Astrocyte (in vitro differentiated cells and primary cell): Measurements from ENCODE around the gene WSCD2. TPM values are rescaled to one million over a fixed set of nuclear protein-coding genes. Genes with fewer than 3 reads are reported as not detected.

Source experiments
- DNase-seq: peaks from one replicate; pipeline ENCODE4 v3.0.0-alpha.2; 2010; ENCODE audit warnings: low read depth
- FAIRE-seq: peaks from 2 replicates; lab custom pipeline; 2011; peaks lifted over from hg19 to GRCh38; lab: Jason Lieb, UNC
- H2AFZ ChIP-seq: 2 replicates; pipeline ENCODE4 v1.6.0; 2012; ENCODE audit warnings: low read depth, low read length, inconsistent platforms
- H3K27ac ChIP-seq: 2 replicates; pipeline ENCODE4 v1.5.1; 2011; ENCODE audit warnings: low read depth, low read length, inconsistent platforms
- H3K27me3 ChIP-seq: 2 replicates; pipeline ENCODE4 v1.6.0; 2011; ENCODE audit warnings: low read length, inconsistent platforms; ENCODE audit not compliant: insufficient read depth
- H3K36me3 ChIP-seq: 2 replicates; pipeline ENCODE4 v1.5.1; 2011; ENCODE audit warnings: low read length, inconsistent platforms; ENCODE audit not compliant: insufficient read depth
- H3K4me1 ChIP-seq: 2 replicates; pipeline ENCODE4 v1.5.1; 2011; ENCODE audit warnings: low read length, inconsistent platforms; ENCODE audit not compliant: insufficient read depth
- H3K4me2 ChIP-seq: 2 replicates; pipeline ENCODE4 v1.6.0; 2012; ENCODE audit warnings: low read length, inconsistent platforms
- H3K4me3 ChIP-seq: 2 replicates; pipeline ENCODE4 v1.5.1; 2011; ENCODE audit warnings: low read depth, mild to moderate bottlenecking, low read length, inconsistent platforms; ENCODE audit not compliant: insufficient read depth
- H3K79me2 ChIP-seq: 2 replicates; pipeline ENCODE4 v1.6.0; 2012; ENCODE audit warnings: mild to moderate bottlenecking, low read length, inconsistent platforms; ENCODE audit not compliant: insufficient read depth
- H3K9ac ChIP-seq: 2 replicates; pipeline ENCODE4 v1.6.0; 2012; ENCODE audit warnings: mild to moderate bottlenecking, low read length, inconsistent platforms
- H3K9me3 ChIP-seq: 2 replicates; pipeline ENCODE4 v1.5.1; 2012; ENCODE audit warnings: low read depth, mild to moderate bottlenecking, low read length, inconsistent platforms; ENCODE audit not compliant: insufficient read depth
- H4K20me1 ChIP-seq: 2 replicates; pipeline ENCODE4 v1.6.0; 2012; ENCODE audit warnings: low read length, inconsistent platforms; ENCODE audit not compliant: insufficient read depth
- H3K27ac Mint-ChIP-seq: one replicate; pipeline ENCODE4 v1.8.0; 2021; ENCODE audit warnings: mild to moderate bottlenecking, mixed read lengths; ENCODE audit not compliant: unreplicated experiment
- H3K27me3 Mint-ChIP-seq: one replicate; pipeline ENCODE4 v1.8.0; 2021; ENCODE audit warnings: low read depth, mixed read lengths; ENCODE audit not compliant: unreplicated experiment
- H3K36me3 Mint-ChIP-seq: one replicate; pipeline ENCODE4 v1.8.0; 2021; ENCODE audit warnings: low read depth, mixed read lengths; ENCODE audit not compliant: unreplicated experiment
- H3K4me1 Mint-ChIP-seq: one replicate; pipeline ENCODE4 v1.8.0; 2021; ENCODE audit warnings: low read depth, mixed read lengths; ENCODE audit not compliant: unreplicated experiment
- H3K4me3 Mint-ChIP-seq: one replicate; pipeline ENCODE4 v1.8.0; 2021; ENCODE audit warnings: mild to moderate bottlenecking, moderate library complexity, mixed read lengths; ENCODE audit not compliant: unreplicated experiment
- H3K9me3 Mint-ChIP-seq: one replicate; pipeline ENCODE4 v1.8.0; 2021; ENCODE audit warnings: mild to moderate bottlenecking, mixed read lengths; ENCODE audit not compliant: unreplicated experiment
- EZH2 ChIP-seq: IDR thresholded peaks from 2 replicates; pipeline ENCODE4 v1.6.1; 2012; ENCODE audit warnings: mild to moderate bottlenecking, low read length, inconsistent platforms; ENCODE audit not compliant: insufficient read depth
- total RNA-seq: library from RNA; stranded (reverse); gene quantifications from 2 replicates; pipeline ENCODE4 v1.2.1, GENCODE V29; 2021
- TF ChIP-seq, protein P1 (sequence below): IDR thresholded peaks from 2 replicates; pipeline ENCODE4 v1.5.1; 2011; ENCODE audit warnings: low read depth, mild to moderate bottlenecking, inconsistent platforms, low read length, moderate library complexity; ENCODE audit not compliant: insufficient read depth

Gene WSCD2
- total RNA-seq, 1 donor from 2014 or later: 0.11 TPM

DNA sequence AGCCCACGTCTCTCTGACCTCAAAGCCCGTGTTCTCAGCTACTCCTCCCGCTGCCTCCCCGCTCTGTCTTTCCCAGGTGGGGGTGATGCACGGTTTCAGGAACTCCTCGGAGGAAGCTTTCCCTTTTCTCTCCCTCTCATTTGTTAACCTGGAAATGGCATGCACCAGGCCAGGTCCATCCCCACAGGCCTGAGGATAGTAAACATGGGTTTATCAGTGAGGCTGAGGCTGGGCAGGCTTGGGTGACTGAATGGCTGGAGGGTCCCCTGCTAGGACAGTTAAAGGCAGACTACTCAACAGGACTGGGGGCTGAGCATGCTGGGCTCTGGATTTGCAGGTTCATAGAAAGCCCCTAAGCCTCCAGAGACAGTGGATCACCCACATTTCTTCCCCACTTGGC is 7.6 kb downstream of the WSCD2 start:
- Mint-ChIP-seq H3K9me3 (peaks cover 2% of the 10 kb centered on the region), H3K4me3 (no peak overlapping the region), H3K27me3 (peaks cover 50% of the 10 kb centered on the region), H3K27ac (no peak overlapping the region), H3K36me3 (no peaks in the 10 kb centered on the region), H3K4me1 (no peaks in the 10 kb centered on the region)
- FAIRE-seq: no peak
- no peaks in the 10 kb centered on the region for H4K20me1 ChIP-seq
- H3K4me1 ChIP-seq: no peaks in the 10 kb centered on the region
- no peak for DNase-seq
- no peak overlapping the region for H3K27ac ChIP-seq
- H3K36me3 ChIP-seq: no peaks in the 10 kb centered on the region
- no peak overlapping the region for H2AFZ ChIP-seq
- no peaks in the 10 kb centered on the region for H3K9me3 ChIP-seq
- peaks cover 2% of the 10 kb centered on the region for H3K27me3 ChIP-seq
- H3K4me2 ChIP-seq: no peak overlapping the region
- H3K4me3 ChIP-seq: no peak overlapping the region
- H3K9ac ChIP-seq: no peak overlapping the region
- H3K79me2 ChIP-seq: no peaks in the 10 kb centered on the region
- TF ChIP-seq EZH2: no peak
- TF ChIP-seq, protein P1, sequence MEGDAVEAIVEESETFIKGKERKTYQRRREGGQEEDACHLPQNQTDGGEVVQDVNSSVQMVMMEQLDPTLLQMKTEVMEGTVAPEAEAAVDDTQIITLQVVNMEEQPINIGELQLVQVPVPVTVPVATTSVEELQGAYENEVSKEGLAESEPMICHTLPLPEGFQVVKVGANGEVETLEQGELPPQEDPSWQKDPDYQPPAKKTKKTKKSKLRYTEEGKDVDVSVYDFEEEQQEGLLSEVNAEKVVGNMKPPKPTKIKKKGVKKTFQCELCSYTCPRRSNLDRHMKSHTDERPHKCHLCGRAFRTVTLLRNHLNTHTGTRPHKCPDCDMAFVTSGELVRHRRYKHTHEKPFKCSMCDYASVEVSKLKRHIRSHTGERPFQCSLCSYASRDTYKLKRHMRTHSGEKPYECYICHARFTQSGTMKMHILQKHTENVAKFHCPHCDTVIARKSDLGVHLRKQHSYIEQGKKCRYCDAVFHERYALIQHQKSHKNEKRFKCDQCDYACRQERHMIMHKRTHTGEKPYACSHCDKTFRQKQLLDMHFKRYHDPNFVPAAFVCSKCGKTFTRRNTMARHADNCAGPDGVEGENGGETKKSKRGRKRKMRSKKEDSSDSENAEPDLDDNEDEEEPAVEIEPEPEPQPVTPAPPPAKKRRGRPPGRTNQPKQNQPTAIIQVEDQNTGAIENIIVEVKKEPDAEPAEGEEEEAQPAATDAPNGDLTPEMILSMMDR: no peak

GRCh38 chr12:108139454-108139853 is 10.4 kb downstream of the WSCD2 start:
- no peak overlapping the region for H3K9ac ChIP-seq
- H3K4me3 ChIP-seq: no peak overlapping the region
- no peaks in the 10 kb centered on the region for H3K4me1 ChIP-seq
- H3K4me3 Mint-ChIP-seq: no peak overlapping the region
- H3K4me2 ChIP-seq: no peak overlapping the region
- TF ChIP-seq, protein P1: no peak
- TF ChIP-seq EZH2: no peak
- no peaks in the 10 kb centered on the region for H4K20me1 ChIP-seq
- FAIRE-seq (no peak), DNase-seq (no peak)
- no peaks in the 10 kb centered on the region for H3K27me3 ChIP-seq
- H3K36me3 Mint-ChIP-seq: peaks cover 2% of the 10 kb centered on the region
- no peak overlapping the region for H3K27ac Mint-ChIP-seq
- no peak overlapping the region for H2AFZ ChIP-seq
- H3K27me3 Mint-ChIP-seq: peaks cover 46% of the 10 kb centered on the region
- H3K27ac ChIP-seq: no peak overlapping the region
- H3K4me1 Mint-ChIP-seq: no peaks in the 10 kb centered on the region
- H3K79me2 ChIP-seq: no peaks in the 10 kb centered on the region
- no peaks in the 10 kb centered on the region for H3K9me3 ChIP-seq
- no peaks in the 10 kb centered on the region for H3K36me3 ChIP-seq
- H3K9me3 Mint-ChIP-seq: peaks cover 2% of the 10 kb centered on the region

DNA sequence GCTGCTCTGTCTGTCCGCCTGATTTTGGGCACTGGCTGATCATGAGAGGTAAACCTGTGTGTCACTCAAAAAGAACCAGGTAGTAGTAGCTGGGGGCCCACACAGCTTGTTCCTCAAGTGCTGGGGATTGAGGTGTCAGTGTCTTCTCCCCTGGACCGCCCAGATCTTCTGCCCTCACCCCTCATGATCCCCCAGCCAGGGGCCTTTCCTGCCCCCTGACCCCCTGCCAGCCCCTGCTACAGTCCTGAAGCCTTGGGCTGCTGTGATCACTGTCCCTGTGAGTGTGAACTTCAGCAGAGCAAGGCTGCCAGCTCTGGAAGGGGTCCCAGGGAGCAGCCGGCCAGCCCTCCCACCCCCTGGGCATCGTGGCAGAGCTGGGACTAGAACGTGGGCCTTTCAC is 11.4 kb downstream of the WSCD2 start:
- Histone ChIP-seq H4K20me1 (no peaks in the 10 kb centered on the region), H2AFZ (no peak overlapping the region), H3K36me3 (no peaks in the 10 kb centered on the region), H3K27me3 (no peaks in the 10 kb centered on the region), H3K4me1 (no peaks in the 10 kb centered on the region), H3K9me3 (no peaks in the 10 kb centered on the region), H3K27ac (no peak overlapping the region), H3K4me2 (no peak overlapping the region), H3K9ac (no peak overlapping the region), H3K4me3 (no peak overlapping the region), H3K79me2 (no peaks in the 10 kb centered on the region)
- H3K9me3 Mint-ChIP-seq: peaks cover 2% of the 10 kb centered on the region
- no peak for DNase-seq
- no peak overlapping the region for H3K27ac Mint-ChIP-seq
- no peaks in the 10 kb centered on the region for H3K4me1 Mint-ChIP-seq
- no peak overlapping the region for H3K4me3 Mint-ChIP-seq
- FAIRE-seq: no peak
- TF ChIP-seq, protein P1: no peak
- TF ChIP-seq EZH2: no peak
- peaks cover 2% of the 10 kb centered on the region for H3K36me3 Mint-ChIP-seq
- peaks cover 42% of the 10 kb centered on the region for H3K27me3 Mint-ChIP-seq
